ENCODE data around the gene NTRK3.

NTRK3 gene

GRCh38 chr15:88011533-88011932 is 245.0 kb downstream of the NTRK3 start:
- DNase-seq (ENCODE audit: extremely low read depth in 1 of 2, low read depth in 1 of 2) = no peak

- no peak for DNase-seq (ENCODE audit: extremely low read depth in 1 of 2, low read depth in 1 of 2)
These were observed 250.4 kb downstream of the NTRK3 start for GRCh38 chr15:88006146-88006545.

GRCh38 chr15:88004399-88004798 is 252.1 kb downstream of the NTRK3 start:
- DNase-seq (ENCODE audit: extremely low read depth in 1 of 2, low read depth in 1 of 2) = no peak

GRCh38 chr15:88003541-88004327 is 252.8 kb downstream of the NTRK3 start:
- DNase-seq (ENCODE audit: extremely low read depth in 1 of 2, low read depth in 1 of 2) = no peak

- DNase-seq (ENCODE audit: extremely low read depth in 1 of 2, low read depth in 1 of 2) = no peak
These were observed 253.8 kb downstream of the NTRK3 start for GRCh38 chr15:88002706-88003105.

- DNase-seq (ENCODE audit: extremely low read depth in 1 of 2, low read depth in 1 of 2) = no peak
These were observed 257.9 kb downstream of the NTRK3 start for GRCh38 chr15:87998630-87999029.

GRCh38 chr15:87986776-87987175 is 269.8 kb downstream of the NTRK3 start:
- no peak for DNase-seq (ENCODE audit: extremely low read depth in 1 of 2, low read depth in 1 of 2)

- DNase-seq (ENCODE audit: extremely low read depth in 1 of 2, low read depth in 1 of 2) = no peak
These were observed 271.1 kb downstream of the NTRK3 start for GRCh38 chr15:87985451-87985850.

GRCh38 chr15:87981969-87982368 is 274.6 kb downstream of the NTRK3 start:
- DNase-seq (ENCODE audit: extremely low read depth in 1 of 2, low read depth in 1 of 2) = no peak

- DNase-seq (ENCODE audit: extremely low read depth in 1 of 2, low read depth in 1 of 2) = no peak
These were observed 278.6 kb downstream of the NTRK3 start for GRCh38 chr15:87977907-87978306.

- DNase-seq (ENCODE audit: extremely low read depth in 1 of 2, low read depth in 1 of 2) = no peak
These were observed 280.0 kb downstream of the NTRK3 start for GRCh38 chr15:87976552-87976951.

- no peak for DNase-seq (ENCODE audit: extremely low read depth in 1 of 2, low read depth in 1 of 2)
These were observed 282.9 kb downstream of the NTRK3 start for GRCh38 chr15:87973501-87974215.

GRCh38 chr15:87971076-87971475 is 285.5 kb downstream of the NTRK3 start:
- DNase-seq (ENCODE audit: extremely low read depth in 1 of 2, low read depth in 1 of 2) = no peak

GRCh38 chr15:87967951-87968350 is 288.6 kb downstream of the NTRK3 start:
- DNase-seq (ENCODE audit: extremely low read depth in 1 of 2, low read depth in 1 of 2) = no peak

- DNase-seq (ENCODE audit: extremely low read depth in 1 of 2, low read depth in 1 of 2) = no peak
These were observed 291.2 kb downstream of the NTRK3 start for GRCh38 chr15:87965304-87965703.

- DNase-seq (ENCODE audit: extremely low read depth in 1 of 2, low read depth in 1 of 2) = no peak
These were observed 294.1 kb downstream of the NTRK3 start for GRCh38 chr15:87962428-87962827.

GRCh38 chr15:87961851-87962420 is 294.6 kb downstream of the NTRK3 start:
- DNase-seq (ENCODE audit: extremely low read depth in 1 of 2, low read depth in 1 of 2) = no peak

- no peak for DNase-seq (ENCODE audit: extremely low read depth in 1 of 2, low read depth in 1 of 2)
These were observed 296.9 kb downstream of the NTRK3 start for GRCh38 chr15:87959662-87960061.

GRCh38 chr15:87959080-87959479 is 297.5 kb downstream of the NTRK3 start:
- no peak for DNase-seq (ENCODE audit: extremely low read depth in 1 of 2, low read depth in 1 of 2)

GRCh38 chr15:87955284-87955909 is 301.1 kb downstream of the NTRK3 start:
- DNase-seq (ENCODE audit: extremely low read depth in 1 of 2, low read depth in 1 of 2) = no peak

GRCh38 chr15:87954793-87955192 is 301.7 kb downstream of the NTRK3 start:
- DNase-seq (ENCODE audit: extremely low read depth in 1 of 2, low read depth in 1 of 2) = no peak

All from stimulated activated CD8-positive, alpha-beta memory T cell treated with anti-CD3 and anti-CD28 coated beads, Interleukin-7, amount 100 ng/mL, for 48 hours (primary cell).